CD14-positive monocyte (primary cell): Measurements from ENCODE around the gene NDST1. TPM values are rescaled to one million over a fixed set of nuclear protein-coding genes. Genes with fewer than 3 reads are reported as not detected.

Source experiments
- DNase-seq, 3 donors: peaks; one replicate each; pipeline ENCODE4 v3.0.0-alpha.2; 2011 to 2022
- H2AFZ ChIP-seq: 2 replicates; pipeline ENCODE4 v1.6.0; 2012; ENCODE audit warnings: mild to moderate bottlenecking, low read depth, low read length, inconsistent platforms; ENCODE audit not compliant: insufficient read depth, poor library complexity, severe bottlenecking
- H3K27ac ChIP-seq, 2 donors: 1 replicate in 1 of 2; 2 replicates in 1 of 2; pipeline ENCODE4 v1.5.1; 2012 to 2013; ENCODE audit warnings: low read length in 2 of 2, control low read depth in 1 of 2, inconsistent platforms in 1 of 2, low read depth in 1 of 2, mild to moderate bottlenecking in 1 of 2
- H3K27me3 ChIP-seq, 2 donors: one replicate each; pipeline versions ENCODE4 v1.6.0 to v1.6.1; 2011 to 2013; ENCODE audit warnings: low read length in 2 of 2; ENCODE audit not compliant: control insufficient read depth in 2 of 2, insufficient read depth in 2 of 2
- H3K36me3 ChIP-seq, 2 donors: replicated peaks in 1 of 2; 1 replicate in 1 of 2; 2 replicates in 1 of 2; pipeline versions ENCODE4 v1.5.1 to v1.6.1; 2012 to 2013; ENCODE audit warnings: low read length in 2 of 2, control low read depth in 1 of 2, inconsistent platforms in 1 of 2, mild to moderate bottlenecking in 1 of 2; ENCODE audit not compliant: insufficient read depth in 2 of 2, control insufficient read depth in 1 of 2
- H3K4me1 ChIP-seq, 2 donors: 1 replicate in 1 of 2; 2 replicates in 1 of 2; pipeline versions ENCODE4 v1.5.1 to v1.6.1; 2012 to 2013; ENCODE audit warnings: low read length in 2 of 2, control low read depth in 1 of 2, inconsistent platforms in 1 of 2, mild to moderate bottlenecking in 1 of 2, moderate library complexity in 1 of 2; ENCODE audit not compliant: insufficient read depth in 2 of 2, control insufficient read depth in 1 of 2
- H3K4me2 ChIP-seq: replicated peaks from 2 replicates; pipeline ENCODE3; 2012; ENCODE audit warnings: low read length, moderate library complexity, mild to moderate bottlenecking; ENCODE audit not compliant: poor library complexity, severe bottlenecking; ENCODE audit errors: extremely low read depth
- H3K4me3 ChIP-seq, 3 experiments: fragments of 200-600 bp in 1 of 3; sonication (generic) in 1 of 3; replicated peaks in 1 of 3; 1 replicate in 2 of 3; 2 replicates in 1 of 3; pipeline ENCODE4 v1.5.1; 2011 to 2013; ENCODE audit warnings: low read length in 3 of 3, mild to moderate bottlenecking in 3 of 3, control low read depth in 2 of 3, low read depth in 2 of 3, inconsistent platforms in 1 of 3, moderate library complexity in 1 of 3
- H3K79me2 ChIP-seq: 2 replicates; pipeline ENCODE4 v1.6.0; 2012; ENCODE audit warnings: mild to moderate bottlenecking, control low read depth, inconsistent platforms, low read length, moderate library complexity; ENCODE audit not compliant: insufficient read depth
- H3K9ac ChIP-seq: 2 replicates; pipeline ENCODE4 v1.6.0; 2017; ENCODE audit warnings: low read length, mild to moderate bottlenecking; ENCODE audit not compliant: insufficient read depth, poor library complexity, severe bottlenecking
- H3K9me3 ChIP-seq, 2 donors: replicated peaks in 1 of 2; 1 replicate in 1 of 2; 2 replicates in 1 of 2; pipeline versions ENCODE4 v1.5.1 to v1.6.1; 2012 to 2013; ENCODE audit warnings: low read length in 2 of 2, control low read depth in 1 of 2; ENCODE audit not compliant: control insufficient read depth in 1 of 2, insufficient read depth in 1 of 2
- H4K20me1 ChIP-seq: 2 replicates; pipeline ENCODE4 v1.6.0; 2012; ENCODE audit warnings: mild to moderate bottlenecking, low read length, control low read depth, moderate library complexity; ENCODE audit not compliant: insufficient read depth
- H3K27ac Mint-ChIP-seq, 7 donors: one replicate each; pipeline ENCODE4 v1.8.0; 2020; ENCODE audit warnings: mild to moderate bottlenecking in 7 of 7, mixed read lengths in 7 of 7, moderate library complexity in 6 of 7, inconsistent platforms in 2 of 7
- H3K27me3 Mint-ChIP-seq, 3 donors: one replicate each; pipeline ENCODE4 v1.8.0; 2021 to 2022; ENCODE audit warnings: low read depth in 3 of 3, mild to moderate bottlenecking in 3 of 3, mixed read lengths in 3 of 3, moderate library complexity in 3 of 3, inconsistent platforms in 1 of 3
- H3K36me3 Mint-ChIP-seq, 2 donors: one replicate each; pipeline ENCODE4 v1.8.0; 2020; ENCODE audit warnings: mixed read lengths in 2 of 2, inconsistent platforms in 1 of 2, mild to moderate bottlenecking in 1 of 2
- H3K4me1 Mint-ChIP-seq: one replicate; pipeline ENCODE4 v1.8.0; 2020; ENCODE audit warnings: mild to moderate bottlenecking, mixed read lengths
- H3K4me3 Mint-ChIP-seq, 2 donors: one replicate each; pipeline ENCODE4 v1.8.0; 2020; ENCODE audit warnings: mild to moderate bottlenecking in 2 of 2, mixed read lengths in 2 of 2, moderate library complexity in 1 of 2
- H3K9me3 Mint-ChIP-seq, 7 donors: one replicate each; pipeline ENCODE4 v1.8.0; 2020 to 2022; ENCODE audit warnings: mixed read lengths in 7 of 7, mild to moderate bottlenecking in 6 of 7, moderate library complexity in 6 of 7, inconsistent platforms in 2 of 7
- WGBS: methylation state at CpG from one replicate; pipeline ENCODE4 v1.1.5; 2013; ENCODE audit warnings: missing lambda C conversion rate; ENCODE audit not compliant: insufficient coverage; 5-methylcytosine and 5-hydroxymethylcytosine counted together
- intact Hi-C, 2 donors: fragments of 100-400 bp; cut with micrococcal nuclease; formaldehyde crosslinking; loops; one replicate each; pipeline versions ENCODE4 v1.15.0 to v1.15.1; 2023
- polyA plus RNA-seq, 3 donors: library from polyadenylated mRNA; depleted of rRNA in 1 of 3; unstranded in 2 of 3; stranded (reverse) in 1 of 3; fragments of 300-500 nt in 2 of 3; fragments of >200 nt in 1 of 3; fragmentation: Illumina TruSeq in 2 of 3; gene quantifications; 1 replicate in 2 of 3; 2 replicates in 1 of 3; pipeline ENCODE4 v1.2.3, GENCODE V29; 2012 to 2021
- TF ChIP-seq, protein P1 (sequence below): fragments of 200-600 bp; IDR thresholded peaks from one replicate; pipeline ENCODE4 v1.8.0; 2022; ENCODE audit warnings: antibody characterized with exemption, mild to moderate bottlenecking

Gene NDST1
- polyA plus RNA-seq, 3 donors, result 7.0 to 18.9 (median 7.5) TPM

DNA sequence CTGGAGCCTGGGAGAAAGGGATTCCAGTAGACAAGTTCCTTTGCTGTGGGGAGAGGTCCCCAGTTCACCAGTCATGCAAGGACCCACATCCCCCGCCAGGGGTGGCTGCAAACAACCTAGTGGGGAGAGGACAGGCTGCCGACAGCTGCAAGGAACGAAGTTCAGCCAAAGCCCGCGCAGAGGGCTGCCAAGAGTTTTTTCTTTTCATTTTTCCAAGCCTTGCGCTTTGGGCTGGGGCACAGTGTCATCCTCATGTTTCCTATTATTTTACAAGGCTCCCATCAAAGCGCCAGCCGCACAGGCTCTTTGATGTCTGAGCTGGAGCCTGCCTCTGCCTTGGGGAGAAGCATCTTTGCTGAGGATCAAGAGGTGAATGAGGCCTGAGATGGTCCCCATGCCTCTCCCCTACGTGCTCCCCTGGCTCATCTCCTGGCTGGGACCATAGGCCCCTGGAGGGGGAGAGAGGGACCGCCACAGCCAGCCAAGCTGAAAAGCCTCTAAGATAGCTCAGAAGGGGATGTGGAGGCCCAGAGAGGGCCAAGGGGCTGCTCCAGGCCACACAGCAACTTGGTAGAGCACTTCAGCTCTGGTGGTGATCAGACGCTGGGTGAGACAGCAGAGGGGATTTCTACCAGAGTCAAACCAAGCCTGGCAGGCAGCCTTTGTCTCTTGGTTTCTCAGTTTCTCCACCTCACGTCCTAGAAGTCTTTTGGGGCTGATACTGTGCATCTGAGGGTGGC is 82.1 kb downstream of the NDST1 start:
- no peaks in the 10 kb centered on the region for H3K36me3 ChIP-seq
- TF ChIP-seq, protein P1, sequence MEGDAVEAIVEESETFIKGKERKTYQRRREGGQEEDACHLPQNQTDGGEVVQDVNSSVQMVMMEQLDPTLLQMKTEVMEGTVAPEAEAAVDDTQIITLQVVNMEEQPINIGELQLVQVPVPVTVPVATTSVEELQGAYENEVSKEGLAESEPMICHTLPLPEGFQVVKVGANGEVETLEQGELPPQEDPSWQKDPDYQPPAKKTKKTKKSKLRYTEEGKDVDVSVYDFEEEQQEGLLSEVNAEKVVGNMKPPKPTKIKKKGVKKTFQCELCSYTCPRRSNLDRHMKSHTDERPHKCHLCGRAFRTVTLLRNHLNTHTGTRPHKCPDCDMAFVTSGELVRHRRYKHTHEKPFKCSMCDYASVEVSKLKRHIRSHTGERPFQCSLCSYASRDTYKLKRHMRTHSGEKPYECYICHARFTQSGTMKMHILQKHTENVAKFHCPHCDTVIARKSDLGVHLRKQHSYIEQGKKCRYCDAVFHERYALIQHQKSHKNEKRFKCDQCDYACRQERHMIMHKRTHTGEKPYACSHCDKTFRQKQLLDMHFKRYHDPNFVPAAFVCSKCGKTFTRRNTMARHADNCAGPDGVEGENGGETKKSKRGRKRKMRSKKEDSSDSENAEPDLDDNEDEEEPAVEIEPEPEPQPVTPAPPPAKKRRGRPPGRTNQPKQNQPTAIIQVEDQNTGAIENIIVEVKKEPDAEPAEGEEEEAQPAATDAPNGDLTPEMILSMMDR, result no peak
- no peak overlapping the region for H3K4me3 ChIP-seq
- Mint-ChIP-seq H3K27me3 (peaks cover 0 to 1% (median 0%) of the 10 kb centered on the region in 3 donors), H3K4me1 (no peaks in the 10 kb centered on the region), H3K27ac (no peak overlapping the region), H3K9me3 (peaks cover 0 to 2% (median 0%) of the 10 kb centered on the region in 7 donors), H3K4me3 (no peak overlapping the region), H3K36me3 (no peaks in the 10 kb centered on the region)
- WGBS, result 98% methylated on average over 10 of the region's 12 CpGs
- H3K9ac ChIP-seq, result no peak overlapping the region
- no peak for DNase-seq
- H3K27ac ChIP-seq, result no peak overlapping the region
- H3K9me3 ChIP-seq, result no peaks in the 10 kb centered on the region
- intact Hi-C loops, result no loop called here
- H2AFZ ChIP-seq, result no peak overlapping the region
- H3K4me2 ChIP-seq, result no peak overlapping the region
- H3K4me1 ChIP-seq, result no peaks in the 10 kb centered on the region
- no peaks in the 10 kb centered on the region for H3K27me3 ChIP-seq
- H4K20me1 ChIP-seq, result no peaks in the 10 kb centered on the region
- no peaks in the 10 kb centered on the region for H3K79me2 ChIP-seq

DNA sequence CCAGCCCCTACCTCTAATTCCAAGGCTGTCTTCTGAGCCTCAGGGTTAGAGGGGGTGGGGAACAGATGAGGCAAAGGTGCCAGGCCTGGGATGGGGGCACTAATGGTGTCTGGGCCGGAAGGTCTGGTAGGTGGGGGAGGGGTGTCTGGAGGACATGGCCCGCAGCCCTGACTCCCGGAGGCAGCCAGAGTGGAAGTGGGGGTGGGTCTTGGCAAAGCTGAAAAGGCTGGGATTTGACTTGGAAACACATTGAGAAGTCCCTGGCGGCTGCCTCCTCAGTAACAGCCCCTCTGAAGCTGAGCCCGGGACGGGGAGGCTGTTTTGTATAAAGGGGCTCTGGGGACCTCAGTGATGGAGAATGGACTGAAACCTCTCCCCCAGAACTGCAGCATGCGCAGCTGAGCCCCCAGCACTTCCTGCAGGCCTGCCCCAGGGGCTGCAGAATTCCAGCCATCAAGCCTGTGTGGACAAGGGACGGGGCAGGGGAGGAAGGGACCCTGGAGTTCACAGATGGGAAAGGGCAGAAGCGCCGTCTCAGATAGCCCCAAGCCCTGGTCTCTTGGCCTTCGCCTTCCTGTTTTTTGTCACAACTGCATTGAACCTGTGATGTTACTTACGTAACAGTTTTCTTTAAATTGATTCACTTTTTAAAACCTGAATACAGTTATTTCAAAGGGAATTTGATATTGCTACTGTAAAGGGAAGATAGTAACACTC is 83.2 kb downstream of the NDST1 start:
- Histone ChIP-seq H3K4me3 (no peak overlapping the region), H3K27me3 (no peaks in the 10 kb centered on the region), H3K9me3 (no peaks in the 10 kb centered on the region), H3K27ac (no peak overlapping the region), H3K9ac (no peak overlapping the region), H4K20me1 (no peaks in the 10 kb centered on the region), H3K4me2 (no peak overlapping the region), H2AFZ (no peak overlapping the region), H3K4me1 (no peaks in the 10 kb centered on the region), H3K79me2 (no peaks in the 10 kb centered on the region), H3K36me3 (no peaks in the 10 kb centered on the region)
- Mint-ChIP-seq H3K36me3 (no peaks in the 10 kb centered on the region), H3K4me3 (no peak overlapping the region), H3K9me3 (peaks cover 0 to 2% (median 0%) of the 10 kb centered on the region in 7 donors), H3K27ac (no peak overlapping the region), H3K4me1 (no peaks in the 10 kb centered on the region), H3K27me3 (no peaks in the 10 kb centered on the region)
- TF ChIP-seq, protein P1, result no peak
- intact Hi-C loops, result no loop called here
- 82% methylated on average over 6 of the region's 12 CpGs for WGBS
- DNase-seq, result no peak
